GM12878 (cell line): ENCODE data around the gene GORASP1. TPM values are rescaled to one million over a fixed set of nuclear protein-coding genes. Genes with fewer than 3 reads are reported as not detected.

Source experiments
- ATAC-seq: fragments of 200-7000 bp; cut with Tn5 transposase; 3 replicates; pipeline ENCODE4 v1.9.1; 2020; ENCODE audit warnings: mild to moderate bottlenecking, moderate library complexity
- BruUV-seq: library from RNA; stranded (reverse); fragments of 400-500 nt; replicated peaks from 2 replicates; lab custom pipeline; 2021; lab: Mats Ljungman, UMichigan
- CTCF ChIA-PET: fragments of 300-600 bp; sonication (Branson Sonifier 250); formaldehyde crosslinking; extraction: SDS; loops from one replicate; lab custom pipeline; 2021; ENCODE audit warnings: inconsistent platforms; lab: Yijun Ruan, JAX
- POLR2A ChIA-PET: fragments of 350-600 bp; formaldehyde crosslinking; extraction: SDS; loops from one replicate; lab custom pipeline; 2021; ENCODE audit warnings: inconsistent platforms; lab: Charles Lee
- RAD21 ChIA-PET: fragments of 300-600 bp; sonication (Branson Sonifier 250); formaldehyde crosslinking; loops from one replicate; lab custom pipeline; 2023; ENCODE audit warnings: antibody characterized with exemption; ENCODE audit not compliant: unreplicated experiment; lab: Charles Lee
- SMC1A ChIA-PET: fragments of 300-600 bp; sonication (Branson Sonifier 250); formaldehyde crosslinking; loops from one replicate; lab custom pipeline; 2023; ENCODE audit not compliant: unreplicated experiment, uncharacterized antibody; lab: Charles Lee
- DNase-seq: peaks from one replicate; pipeline ENCODE4 v3.0.0-alpha.2; 2011; ENCODE audit warnings: low read depth, low spot score
- FAIRE-seq: peaks from 3 replicates; lab custom pipeline; 2011; peaks lifted over from hg19 to GRCh38; lab: Jason Lieb, UNC
- H2AFZ ChIP-seq: 2 replicates; pipeline ENCODE4 v1.6.0; 2011; ENCODE audit warnings: low read depth, low read length, control low read depth; ENCODE audit not compliant: control insufficient read depth
- H3K27ac ChIP-seq: 2 replicates; pipeline ENCODE4 v1.5.1; 2011; ENCODE audit warnings: control low read depth; ENCODE audit not compliant: control insufficient read depth, insufficient read depth
- H3K27me3 ChIP-seq, 2 experiments: replicated peaks in 1 of 2; 2 replicates each; pipeline versions ENCODE4 v1.6.0 to v1.6.1; 2011; ENCODE audit warnings: low read length in 1 of 2; ENCODE audit not compliant: control insufficient read depth in 2 of 2, insufficient read depth in 2 of 2
- H3K36me3 ChIP-seq, 2 experiments: 2 replicates each; pipeline ENCODE4 v1.5.1; 2011; ENCODE audit warnings: low read length in 1 of 2; ENCODE audit not compliant: control insufficient read depth in 2 of 2, insufficient read depth in 2 of 2
- H3K4me1 ChIP-seq: 2 replicates; pipeline ENCODE4 v1.6.1; 2011; ENCODE audit warnings: mild to moderate bottlenecking, low read length, moderate library complexity, mixed read lengths; ENCODE audit not compliant: control insufficient read depth, insufficient read depth
- H3K4me2 ChIP-seq: 2 replicates; pipeline ENCODE4 v1.6.0; 2011; ENCODE audit warnings: control low read depth; ENCODE audit not compliant: control insufficient read depth, insufficient read depth
- H3K4me3 ChIP-seq: fragments of 200-600 bp; sonication (generic); 2 replicates; pipeline ENCODE4 v1.5.1; 2016
- H3K79me2 ChIP-seq: 2 replicates; pipeline ENCODE4 v1.6.0; 2011; ENCODE audit warnings: low read length; ENCODE audit not compliant: control insufficient read depth, insufficient read depth
- H3K9ac ChIP-seq: 2 replicates; pipeline ENCODE4 v1.8.0; 2011; ENCODE audit warnings: low read length, control low read depth, mixed read lengths; ENCODE audit not compliant: control insufficient read depth, insufficient read depth
- H3K9me3 ChIP-seq: replicated peaks from 3 replicates; pipeline ENCODE4 v1.5.1; 2011; ENCODE audit warnings: mild to moderate bottlenecking, low read length; ENCODE audit not compliant: control insufficient read depth, insufficient read depth
- H4K20me1 ChIP-seq: 2 replicates; pipeline ENCODE4 v1.6.0; 2011; ENCODE audit not compliant: control insufficient read depth, insufficient read depth
- DPF2 ChIP-seq: fragments of 450-650 bp; IDR thresholded peaks from 2 replicates; pipeline ENCODE4 v1.6.1; 2017; ENCODE audit warnings: mild to moderate bottlenecking
- E2F4 ChIP-seq: IDR thresholded peaks from 2 replicates; pipeline ENCODE4 v1.6.1; 2012; ENCODE audit warnings: low read depth, low read length, improper control_type of control experiment
- IRF4 ChIP-seq: IDR thresholded peaks from 2 replicates; pipeline ENCODE4 v1.6.1; 2011; ENCODE audit warnings: low read depth, low read length
- NFYA ChIP-seq: IDR thresholded peaks from 2 replicates; pipeline ENCODE4 v1.6.1; 2011; ENCODE audit warnings: low read depth, mild to moderate bottlenecking, low read length, improper control_type of control experiment, borderline replicate concordance
- POU2F2 ChIP-seq: IDR thresholded peaks from 3 replicates; pipeline ENCODE4 v1.6.1; 2011; ENCODE audit warnings: low read depth, mild to moderate bottlenecking, low read length, borderline replicate concordance
- SIX5 ChIP-seq: IDR thresholded peaks from 2 replicates; pipeline ENCODE4 v1.6.1; 2011; ENCODE audit warnings: mild to moderate bottlenecking, low read depth, low read length, moderate library complexity; ENCODE audit not compliant: severe bottlenecking
- YY1 ChIP-seq: IDR thresholded peaks from 2 replicates; pipeline ENCODE4 v1.6.1; 2011; ENCODE audit warnings: low read depth, mild to moderate bottlenecking, low read length
- ZZZ3 ChIP-seq: IDR thresholded peaks from 2 replicates; pipeline ENCODE4 v1.6.1; 2011; ENCODE audit warnings: low read depth; ENCODE audit not compliant: control insufficient read depth, insufficient read length
- WGBS: methylation state at CpG from one replicate; pipeline ENCODE4 v1.1.6; 2016; ENCODE audit warnings: low lambda C conversion rate; ENCODE audit not compliant: insufficient replicate concordance, insufficient coverage; ENCODE audit errors: missing lambda C conversion rate; 5-methylcytosine and 5-hydroxymethylcytosine counted together
- in situ Hi-C: fragments of 300-500 bp; cut with MboI; formaldehyde crosslinking; loops from 9 replicates; pipeline ENCODE4 v1.14.3; 2018; ENCODE audit warnings: mixed read lengths
- intact Hi-C: fragments of 100-400 bp; cut with micrococcal nuclease; formaldehyde crosslinking; loops from one replicate; pipeline ENCODE4 v1.14.2; 2022; ENCODE audit not compliant: unreplicated experiment
- polyA plus RNA-seq, 11 experiments: library from polyadenylated mRNA; depleted of rRNA in 4 of 11; unstranded in 6 of 11; stranded (reverse) in 5 of 11; fragments of >200 nt; fragmentation: Nextera tagmentation in 4 of 11; fragmentation: Illumina TruSeq in 1 of 11; extraction: Ambion mirVana in 4 of 11; extraction: Trizol in 1 of 11; gene quantifications; 1 replicate in 1 of 11; 2 replicates in 10 of 11; pipeline versions ENCODE4 v1.2.1 to v1.2.3, GENCODE V29; 2011 to 2016; ENCODE audit warnings: inconsistent platforms in 2 of 11, missing spikeins in 2 of 11, low read depth in 1 of 11
- total RNA-seq, 4 experiments: library from RNA; depleted of rRNA in 3 of 4; stranded (reverse); fragments of >200 nt in 3 of 4; fragmentation: Illumina TruSeq in 1 of 4; extraction: Trizol in 1 of 4; gene quantifications; 2 replicates each; pipeline versions ENCODE4 v1.2.1 to v1.2.3, GENCODE V29; 2013 to 2021

Gene GORASP1
- total and polyA plus RNA-seq, 10 of the 15 experiments (the other 5 are each of a cell fraction or from before 2014, with no cell fraction given): 3.6 to 32.7 (median 23.2) TPM

GRCh38 chr3:39115870-39116269 lies 8.4 kb upstream of the GORASP1 start (continued):
- no peak for TF ChIP-seq ZZZ3
- TF ChIP-seq YY1: no peak

- CTCF ChIA-PET: no interaction called here
- in situ Hi-C loops: no loop called here
- Histone ChIP-seq H3K4me2 (no peak overlapping the region), H3K4me1 (peaks cover 6% of the 10 kb centered on the region), H2AFZ (no peak overlapping the region), H3K9me3 (no peaks in the 10 kb centered on the region), H3K27ac (no peak overlapping the region), H3K4me3 (no peak overlapping the region), H3K9ac (no peak overlapping the region), H4K20me1 (no peaks in the 10 kb centered on the region), H3K79me2 (no peaks in the 10 kb centered on the region), H3K36me3 (no peaks in the 10 kb centered on the region; a peak in 1 of 4 replicates), H3K27me3 (no peaks in the 10 kb centered on the region)
- WGBS: 31% methylated on average over 5 of the region's 5 CpGs
- ATAC-seq (no peak), DNase-seq (no peak), FAIRE-seq (no peak)
- BruUV-seq: no TSS peak
- SMC1A ChIA-PET: interaction anchor here (1.3 kb wide), 1 partner anchor 31 kb away, joined by 5 read pairs; no protein-coding TSS in a partner anchor
- POLR2A ChIA-PET: no interaction called here
- intact Hi-C loops: no loop called here
- TF ChIP-seq POU2F2 (no peak), IRF4 (no peak), SIX5 (no peak), NFYA (no peak), E2F4 (no peak), DPF2 (no peak)
- RAD21 ChIA-PET: no interaction called here
Measured at GRCh38 chr3:39114456-39114855, 7.0 kb upstream of the GORASP1 start.
